ENCODE data around the gene TBC1D1.

DNA sequence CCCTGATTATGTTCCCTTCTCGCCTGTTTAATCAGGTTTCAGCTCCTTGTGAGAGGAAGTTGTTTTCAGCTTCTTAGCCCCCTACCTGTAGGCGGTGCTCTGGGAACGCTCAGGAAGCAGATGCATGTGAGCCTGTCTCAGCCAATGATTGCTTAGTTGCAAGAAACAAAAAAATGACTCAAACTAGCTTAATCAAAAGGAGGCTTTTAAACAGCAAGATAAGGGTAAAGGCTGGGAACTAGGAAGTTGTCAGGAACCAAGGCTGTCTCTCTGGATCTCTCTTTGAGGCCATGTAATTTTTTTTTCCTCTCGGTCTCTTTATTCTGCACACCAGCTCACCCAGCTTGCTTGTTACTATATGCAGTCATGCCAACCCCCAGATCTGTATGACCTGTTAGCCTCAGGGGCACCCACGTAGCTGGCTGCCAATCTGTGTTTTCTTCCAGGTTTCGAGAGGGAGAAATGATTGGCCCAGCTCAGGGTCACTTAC, 178.4 kb downstream of the TBC1D1 start:
- TF ChIP-seq POLR2AphosphoS5 (IDR thresholded peaks at IDR 0.05) (peak; percentile 27), POLR2A (IDR thresholded peaks at IDR 0.05) (no peak)
- TF ChIP-seq, protein P1, sequence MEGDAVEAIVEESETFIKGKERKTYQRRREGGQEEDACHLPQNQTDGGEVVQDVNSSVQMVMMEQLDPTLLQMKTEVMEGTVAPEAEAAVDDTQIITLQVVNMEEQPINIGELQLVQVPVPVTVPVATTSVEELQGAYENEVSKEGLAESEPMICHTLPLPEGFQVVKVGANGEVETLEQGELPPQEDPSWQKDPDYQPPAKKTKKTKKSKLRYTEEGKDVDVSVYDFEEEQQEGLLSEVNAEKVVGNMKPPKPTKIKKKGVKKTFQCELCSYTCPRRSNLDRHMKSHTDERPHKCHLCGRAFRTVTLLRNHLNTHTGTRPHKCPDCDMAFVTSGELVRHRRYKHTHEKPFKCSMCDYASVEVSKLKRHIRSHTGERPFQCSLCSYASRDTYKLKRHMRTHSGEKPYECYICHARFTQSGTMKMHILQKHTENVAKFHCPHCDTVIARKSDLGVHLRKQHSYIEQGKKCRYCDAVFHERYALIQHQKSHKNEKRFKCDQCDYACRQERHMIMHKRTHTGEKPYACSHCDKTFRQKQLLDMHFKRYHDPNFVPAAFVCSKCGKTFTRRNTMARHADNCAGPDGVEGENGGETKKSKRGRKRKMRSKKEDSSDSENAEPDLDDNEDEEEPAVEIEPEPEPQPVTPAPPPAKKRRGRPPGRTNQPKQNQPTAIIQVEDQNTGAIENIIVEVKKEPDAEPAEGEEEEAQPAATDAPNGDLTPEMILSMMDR (IDR thresholded peaks at IDR 0.05) = peak in 3 of 4 experiments; percentile 26 to 83 (median 77)

Data from prostate gland (tissue), 2 donors.